Caco-2 (cell line): ENCODE results near the gene CD200R1L. TPM values are rescaled to one million over a fixed set of nuclear protein-coding genes. Genes with fewer than 3 reads are reported as not detected.

Experiments
- BruUV-seq: library from RNA; stranded (reverse); fragments of 400-500 nt; replicated peaks from 2 replicates; lab custom pipeline; 2021; lab: Mats Ljungman, UMichigan
- CTCF ChIA-PET: fragments of 300-600 bp; sonication (Branson Sonifier 250); formaldehyde crosslinking; loops from one replicate; lab custom pipeline; 2022; ENCODE audit warnings: antibody characterized with exemption; lab: Charles Lee
- POLR2A ChIA-PET: fragments of 300-600 bp; sonication (Branson Sonifier 250); formaldehyde crosslinking; loops from one replicate; lab custom pipeline; 2022; ENCODE audit warnings: antibody characterized with exemption; lab: Charles Lee
- DNase-seq, 2 experiments: peaks; one replicate each; pipeline versions ENCODE4 v3.0.0 to v3.0.0-alpha.2; 2020 to 2022
- H3K27me3 ChIP-seq: replicated peaks from 2 replicates; pipeline ENCODE4 v1.6.0; 2011; ENCODE audit warnings: low read length; ENCODE audit not compliant: control insufficient read depth, insufficient read depth
- H3K36me3 ChIP-seq: 2 replicates; pipeline ENCODE4 v1.5.1; 2011; ENCODE audit warnings: low read length; ENCODE audit not compliant: control insufficient read depth, insufficient read depth
- H3K4me1 ChIP-seq: fragments of 250-450 bp; sonication (Bioruptor Pico); 2 replicates; pipeline ENCODE4 v1.5.1; 2020; ENCODE audit warnings: mild to moderate bottlenecking
- H3K4me3 ChIP-seq: 2 replicates; pipeline ENCODE4 v1.5.1; 2011; ENCODE audit warnings: low read depth, mild to moderate bottlenecking, control low read depth, low read length
- H3K9me3 ChIP-seq: fragments of 250-450 bp; sonication (Bioruptor Pico); 2 replicates; pipeline ENCODE4 v1.5.1; 2020; ENCODE audit warnings: mild to moderate bottlenecking, moderate library complexity
- H3K27ac Mint-ChIP-seq: one replicate; pipeline ENCODE4 v1.8.0; 2022; ENCODE audit warnings: mixed read lengths; ENCODE audit not compliant: unreplicated experiment
- H3K27me3 Mint-ChIP-seq: one replicate; pipeline ENCODE4 v1.8.0; 2022; ENCODE audit warnings: mixed read lengths; ENCODE audit not compliant: insufficient read depth, unreplicated experiment
- H3K36me3 Mint-ChIP-seq: one replicate; pipeline ENCODE4 v1.8.0; 2022; ENCODE audit warnings: mild to moderate bottlenecking, mixed read lengths; ENCODE audit not compliant: insufficient read depth, unreplicated experiment
- H3K4me1 Mint-ChIP-seq: one replicate; pipeline ENCODE4 v1.8.0; 2022; ENCODE audit warnings: low read depth, mixed read lengths; ENCODE audit not compliant: unreplicated experiment
- H3K4me3 Mint-ChIP-seq: one replicate; pipeline ENCODE4 v1.8.0; 2022; ENCODE audit warnings: mild to moderate bottlenecking, moderate library complexity, mixed read lengths; ENCODE audit not compliant: unreplicated experiment
- H3K9me3 Mint-ChIP-seq: one replicate; pipeline ENCODE4 v1.8.0; 2022; ENCODE audit warnings: mixed read lengths; ENCODE audit not compliant: unreplicated experiment
- CTCF ChIP-seq, 2 experiments: fragments of 200-600 bp in 1 of 2; IDR thresholded peaks; 1 replicate in 1 of 2; 2 replicates in 1 of 2; pipeline versions ENCODE4 v1.5.1 to v1.8.0; 2011 to 2022; ENCODE audit warnings: antibody characterized with exemption in 1 of 2, control low read depth in 1 of 2, inconsistent platforms in 1 of 2, low read depth in 1 of 2, low read length in 1 of 2, mild to moderate bottlenecking in 1 of 2, moderate library complexity in 1 of 2; ENCODE audit not compliant: insufficient read depth in 1 of 2, severe bottlenecking in 1 of 2, unreplicated experiment in 1 of 2
- intact Hi-C: fragments of 100-400 bp; cut with micrococcal nuclease; formaldehyde crosslinking; loops from one replicate; pipeline ENCODE4 v1.10.0; 2022; ENCODE audit not compliant: unreplicated experiment
- total RNA-seq: library from RNA; stranded (reverse); gene quantifications from 2 replicates; pipeline ENCODE4 v1.2.3, GENCODE V29; 2022

Gene CD200R1L
- total RNA-seq, 1 experiment from 2014 or later = not detected

- no peaks in the 10 kb centered on the region for H3K9me3 ChIP-seq
- ChIA-PET POLR2A (no interaction called here), CTCF (no interaction called here)
- DNase-seq = no peak
- no peak overlapping the region for H3K27ac Mint-ChIP-seq
- H3K4me3 Mint-ChIP-seq = no peak overlapping the region
- H3K36me3 ChIP-seq = no peaks in the 10 kb centered on the region
- no peaks in the 10 kb centered on the region for H3K9me3 Mint-ChIP-seq
- no peaks in the 10 kb centered on the region for H3K27me3 ChIP-seq
- H3K36me3 Mint-ChIP-seq = peaks cover 5% of the 10 kb centered on the region
- TF ChIP-seq CTCF (IDR thresholded peaks at IDR 0.05; ENCODE audit: insufficient read depth in 1 of 2, low read depth in 1 of 2, low read length in 1 of 2, severe bottlenecking in 1 of 2, unreplicated experiment in 1 of 2) = no peak
- peaks cover 24% of the 10 kb centered on the region for H3K4me1 ChIP-seq
- H3K4me1 Mint-ChIP-seq = peaks cover 13% of the 10 kb centered on the region
- H3K27me3 Mint-ChIP-seq = no peaks in the 10 kb centered on the region
- intact Hi-C loops = no loop called here
- BruUV-seq = no TSS peak
- no peak overlapping the region for H3K4me3 ChIP-seq
These were observed 68.2 kb downstream of the CD200R1L start for GRCh38 chr3:112778353-112778948.

- Histone ChIP-seq H3K4me1 (peaks cover 17% of the 10 kb centered on the region), H3K36me3 (no peaks in the 10 kb centered on the region), H3K4me3 (no peak overlapping the region), H3K27me3 (no peaks in the 10 kb centered on the region), H3K9me3 (no peaks in the 10 kb centered on the region)
- Mint-ChIP-seq H3K9me3 (no peaks in the 10 kb centered on the region), H3K27me3 (no peaks in the 10 kb centered on the region), H3K36me3 (peaks cover 5% of the 10 kb centered on the region), H3K27ac (no peak overlapping the region), H3K4me3 (no peak overlapping the region), H3K4me1 (peaks cover 13% of the 10 kb centered on the region)
- ChIA-PET CTCF (no interaction called here), POLR2A (no interaction called here)
- intact Hi-C loops = no loop called here
- no peak for DNase-seq
- no peak for TF ChIP-seq CTCF (IDR thresholded peaks at IDR 0.05; ENCODE audit: insufficient read depth in 1 of 2, low read depth in 1 of 2, low read length in 1 of 2, severe bottlenecking in 1 of 2, unreplicated experiment in 1 of 2)
- BruUV-seq = no TSS peak
These were observed 68.9 kb downstream of the CD200R1L start for GRCh38 chr3:112777811-112778210.

DNA sequence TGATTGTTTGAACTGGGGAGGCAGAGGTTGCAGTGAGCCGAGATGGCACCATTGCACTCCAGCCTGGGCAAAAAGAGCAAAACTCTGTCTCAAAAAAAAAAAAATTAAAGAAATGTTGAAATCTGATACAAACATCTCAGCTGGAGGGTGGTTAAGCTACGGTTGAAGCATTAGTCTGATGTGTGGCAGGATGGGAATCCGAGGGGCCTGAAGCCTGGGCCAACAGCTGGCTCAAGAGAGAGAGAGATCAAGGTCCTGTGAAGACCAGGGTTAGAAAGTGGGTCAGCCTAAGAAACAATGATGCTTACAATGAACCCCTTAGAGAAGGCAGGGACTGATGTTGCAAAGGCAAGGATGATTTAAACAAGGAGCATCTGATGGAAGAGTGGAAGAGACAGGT, 69.8 kb downstream of the CD200R1L start:
- ChIA-PET CTCF (interaction anchor here (0.7 kb wide), 1 partner anchor 112 kb away, joined by 3 read pairs; no protein-coding TSS in a partner anchor), POLR2A (no interaction called here)
- no peak overlapping the region for H3K4me3 ChIP-seq
- H3K4me1 ChIP-seq = peaks cover 7% of the 10 kb centered on the region
- no peak for DNase-seq
- no peaks in the 10 kb centered on the region for H3K27me3 Mint-ChIP-seq
- no peak for TF ChIP-seq CTCF (IDR thresholded peaks at IDR 0.05; ENCODE audit: insufficient read depth in 1 of 2, low read depth in 1 of 2, low read length in 1 of 2, severe bottlenecking in 1 of 2, unreplicated experiment in 1 of 2)
- H3K4me1 Mint-ChIP-seq = peaks cover 11% of the 10 kb centered on the region
- no peaks in the 10 kb centered on the region for H3K36me3 ChIP-seq
- H3K27ac Mint-ChIP-seq = no peak overlapping the region
- H3K9me3 ChIP-seq = no peaks in the 10 kb centered on the region
- peaks cover 5% of the 10 kb centered on the region for H3K36me3 Mint-ChIP-seq
- no peak overlapping the region for H3K4me3 Mint-ChIP-seq
- intact Hi-C loops = no loop called here
- BruUV-seq = no TSS peak
- no peaks in the 10 kb centered on the region for H3K9me3 Mint-ChIP-seq
- no peaks in the 10 kb centered on the region for H3K27me3 ChIP-seq
